GM10266 (cell line): ENCODE results near the gene ZFAND3.

Experiments
- DNase-seq: peaks from one replicate; pipeline ENCODE4 v3.0.0; 2012; ENCODE audit errors: extremely low spot score
- TF ChIP-seq, protein P1 (sequence below): IDR thresholded peaks from 2 replicates; pipeline ENCODE4 v1.5.1; 2012; ENCODE audit warnings: mild to moderate bottlenecking, low read depth; ENCODE audit not compliant: control insufficient read depth, insufficient read depth; ENCODE audit errors: missing control alignments

Gene ZFAND3

DNA sequence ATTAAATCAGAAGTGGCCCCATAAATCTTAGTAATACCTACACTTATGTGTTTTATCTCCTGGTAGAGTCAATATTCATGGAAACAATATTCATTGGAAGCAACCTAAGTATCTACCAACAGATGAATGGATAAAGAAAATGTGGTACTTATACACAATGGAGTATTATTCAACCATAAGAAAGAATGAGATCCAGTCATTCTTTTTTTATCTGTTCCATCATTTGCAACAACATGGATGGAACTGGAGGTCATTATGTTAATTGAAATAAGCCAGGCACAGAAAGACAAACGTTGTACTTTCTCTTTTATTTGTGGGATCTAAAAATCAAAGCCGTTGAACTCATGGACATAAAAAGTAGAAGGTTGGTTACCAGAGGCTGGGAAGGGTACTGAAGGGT lies 268.5 kb downstream of the ZFAND3 start:
- TF ChIP-seq, protein P1, sequence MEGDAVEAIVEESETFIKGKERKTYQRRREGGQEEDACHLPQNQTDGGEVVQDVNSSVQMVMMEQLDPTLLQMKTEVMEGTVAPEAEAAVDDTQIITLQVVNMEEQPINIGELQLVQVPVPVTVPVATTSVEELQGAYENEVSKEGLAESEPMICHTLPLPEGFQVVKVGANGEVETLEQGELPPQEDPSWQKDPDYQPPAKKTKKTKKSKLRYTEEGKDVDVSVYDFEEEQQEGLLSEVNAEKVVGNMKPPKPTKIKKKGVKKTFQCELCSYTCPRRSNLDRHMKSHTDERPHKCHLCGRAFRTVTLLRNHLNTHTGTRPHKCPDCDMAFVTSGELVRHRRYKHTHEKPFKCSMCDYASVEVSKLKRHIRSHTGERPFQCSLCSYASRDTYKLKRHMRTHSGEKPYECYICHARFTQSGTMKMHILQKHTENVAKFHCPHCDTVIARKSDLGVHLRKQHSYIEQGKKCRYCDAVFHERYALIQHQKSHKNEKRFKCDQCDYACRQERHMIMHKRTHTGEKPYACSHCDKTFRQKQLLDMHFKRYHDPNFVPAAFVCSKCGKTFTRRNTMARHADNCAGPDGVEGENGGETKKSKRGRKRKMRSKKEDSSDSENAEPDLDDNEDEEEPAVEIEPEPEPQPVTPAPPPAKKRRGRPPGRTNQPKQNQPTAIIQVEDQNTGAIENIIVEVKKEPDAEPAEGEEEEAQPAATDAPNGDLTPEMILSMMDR = no peak
- DNase-seq = no peak

- TF ChIP-seq, protein P1 = no peak
- no peak for DNase-seq
Observed at GRCh38 chr6:38088829-38089228, 269.3 kb downstream of the ZFAND3 start.

DNA sequence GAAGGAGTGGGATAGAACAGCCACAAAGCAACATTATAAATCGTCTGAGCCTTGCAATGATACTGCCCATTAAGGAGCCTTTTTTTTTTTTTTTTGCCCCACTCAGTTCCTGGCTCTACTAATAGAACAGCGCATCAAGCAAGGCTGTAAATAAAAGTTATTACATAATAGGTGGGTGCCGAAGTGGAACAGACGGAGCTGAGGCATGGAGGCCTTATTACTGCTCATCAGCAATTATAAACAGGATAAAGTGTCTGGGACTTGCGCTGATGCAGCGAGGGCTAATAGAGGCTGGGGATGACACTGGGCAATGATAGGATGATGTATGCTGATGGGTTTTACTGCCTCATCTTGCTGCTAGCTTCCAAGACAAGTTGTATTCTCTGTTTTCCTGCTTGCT lies 272.1 kb downstream of the ZFAND3 start:
- TF ChIP-seq, protein P1 = no peak

GRCh38 chr6:38092465-38092864 lies 272.9 kb downstream of the ZFAND3 start:
- TF ChIP-seq, protein P1 = no peak
- DNase-seq = no peak

More for the DNA sequence above, 272.1 kb downstream of the ZFAND3 start:
- no peak for DNase-seq

DNA sequence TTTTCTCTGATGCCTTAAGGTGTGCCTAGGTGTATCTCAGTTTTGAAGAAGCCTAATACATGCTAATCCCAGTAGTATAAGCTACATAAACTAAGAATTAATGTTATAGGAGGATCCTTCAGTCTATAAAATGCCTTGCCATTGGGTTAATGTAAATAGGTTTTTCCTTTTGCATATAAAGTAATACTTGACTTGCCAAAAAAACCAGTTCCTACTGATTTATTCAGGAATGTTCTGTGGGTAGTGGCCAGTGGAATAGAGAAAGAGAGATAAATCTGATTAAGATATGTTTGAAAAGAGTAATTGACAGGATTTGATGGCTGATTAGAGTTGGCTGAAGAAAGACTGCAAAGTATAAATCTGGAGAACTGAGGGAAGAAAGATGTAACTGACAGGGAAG lies 273.4 kb downstream of the ZFAND3 start:
- DNase-seq = no peak
- TF ChIP-seq, protein P1 = no peak

DNA sequence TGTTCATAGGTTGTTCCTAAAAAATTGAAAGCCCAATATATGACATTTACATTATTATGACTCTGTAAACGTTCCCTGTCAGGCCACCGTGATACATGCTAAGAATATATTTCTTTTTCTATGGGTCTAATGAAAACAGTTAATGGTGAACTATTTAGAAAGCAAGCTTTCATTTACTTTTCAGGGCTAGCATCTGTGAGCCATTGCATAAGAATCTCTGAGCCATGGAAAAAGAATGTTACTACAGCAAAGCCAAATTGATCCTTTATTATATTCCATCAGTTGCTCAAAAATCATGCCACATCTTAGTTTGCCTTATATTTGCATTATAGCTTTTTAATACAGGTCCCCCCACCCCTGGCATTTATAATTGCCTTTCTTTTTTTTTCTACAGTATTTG lies 275.5 kb downstream of the ZFAND3 start:
- DNase-seq = no peak

GRCh38 chr6:38099221-38099620 lies 279.7 kb downstream of the ZFAND3 start:
- TF ChIP-seq, protein P1 = no peak
- DNase-seq = no peak

More for the DNA sequence above, 275.5 kb downstream of the ZFAND3 start:
- TF ChIP-seq, protein P1 = no peak
